GM19438 (cell line): ENCODE results near the gene RIPK4.
"Not testable (repeated sequence)": the region's sequence is repeated elsewhere in the genome, so short reads cannot be mapped to it uniquely, and the experiment has no call there.

Experiments
- ATAC-seq: cut with Tn5 transposase; IDR thresholded peaks from one replicate; pipeline ENCODE4 v1.9.1; 2021; ENCODE audit warnings: low read depth; ENCODE audit not compliant: unreplicated experiment

RIPK4 gene

DNA sequence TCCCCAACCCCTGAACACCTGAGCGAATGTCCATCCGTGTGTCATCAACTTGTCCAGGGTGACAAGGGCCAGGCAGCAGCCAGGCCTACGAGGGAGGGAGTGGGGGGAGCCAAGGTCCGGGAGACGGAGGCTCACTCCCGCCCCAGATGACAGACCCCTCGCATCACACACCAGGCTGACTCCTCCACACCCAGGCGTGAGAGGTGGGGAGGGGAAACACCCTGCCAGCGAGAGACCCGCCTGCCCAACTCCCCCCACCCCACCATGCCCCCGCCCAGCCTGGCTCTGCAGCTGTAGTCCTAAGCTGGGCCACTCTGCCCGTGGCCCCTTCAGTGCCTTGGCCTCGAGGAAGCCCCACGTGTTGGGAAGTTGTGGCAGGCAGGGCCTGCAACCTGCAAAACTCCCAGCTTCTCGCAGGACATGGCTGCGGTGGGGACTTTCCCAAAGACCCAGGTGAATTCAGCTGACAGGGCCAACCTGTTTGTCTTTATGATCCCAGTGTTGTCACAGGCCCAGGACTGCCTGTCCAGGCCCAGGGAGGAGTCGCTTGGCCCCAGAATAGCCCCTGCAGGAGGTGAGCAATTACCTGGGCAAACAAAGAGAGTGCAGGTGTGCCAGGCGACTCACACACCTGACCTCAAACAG is 62.9 kb downstream of the RIPK4 start:
- no peak for ATAC-seq

GRCh38 chr21:41701749-41702148 is 65.1 kb downstream of the RIPK4 start:
- ATAC-seq, result no peak

- no peak for ATAC-seq
Measured at GRCh38 chr21:41699311-41699710, 67.5 kb downstream of the RIPK4 start.

DNA sequence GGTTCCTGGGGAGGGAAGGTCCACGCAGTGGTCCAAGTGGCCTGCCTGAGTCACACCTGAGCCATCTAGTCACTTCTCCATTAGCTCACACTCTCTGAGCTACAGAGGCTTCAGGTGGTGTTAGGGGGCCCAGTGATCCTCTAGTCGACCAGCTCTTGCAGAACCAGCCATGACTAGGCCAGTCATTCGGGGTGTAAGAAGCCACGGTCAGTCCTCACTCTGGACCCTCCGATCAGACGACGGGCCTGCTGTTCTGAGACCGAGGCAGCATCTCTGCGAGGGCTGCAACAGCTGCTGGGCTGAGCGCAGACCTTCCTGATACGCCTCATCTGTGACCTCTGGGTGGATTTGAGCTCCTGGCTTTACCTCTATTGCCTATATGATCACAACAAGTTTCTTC is 68.8 kb downstream of the RIPK4 start:
- no peak for ATAC-seq

- ATAC-seq, result no peak
Measured at GRCh38 chr21:41695513-41695912, 71.3 kb downstream of the RIPK4 start.

DNA sequence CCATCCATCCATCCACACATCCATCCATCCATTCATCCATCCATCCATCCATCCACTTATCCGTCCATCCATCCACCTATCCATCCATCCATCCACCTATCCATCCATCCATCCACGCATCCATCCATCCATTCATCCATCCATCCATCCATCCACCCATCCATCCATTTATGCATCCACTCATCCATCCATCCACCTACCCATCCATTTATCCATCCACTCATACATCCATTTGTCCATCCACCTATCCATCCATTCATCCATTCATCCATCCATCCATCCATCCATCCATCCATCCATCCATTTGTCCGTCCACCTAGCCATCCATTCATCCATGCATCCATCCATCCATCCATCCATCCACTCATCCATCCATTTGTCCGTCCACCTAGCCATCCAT is 72.8 kb downstream of the RIPK4 start:
- not testable (repeated sequence) for ATAC-seq

GRCh38 chr21:41692185-41692565 is 74.7 kb downstream of the RIPK4 start:
- no peak for ATAC-seq

- ATAC-seq, result no peak
Measured at GRCh38 chr21:41691205-41692184, 75.4 kb downstream of the RIPK4 start.
